ENCODE data around the gene FAM117B. TPM values are rescaled to one million over a fixed set of nuclear protein-coding genes. Genes with fewer than 3 reads are reported as not detected.
"Not testable (repeated sequence)": the region's sequence is repeated elsewhere in the genome, so short reads cannot be mapped to it uniquely, and the experiment has no call there.

The FAM117B gene
- total RNA-seq, 1 donor from 2014 or later: 4.9 TPM

GRCh38 chr2:202797944-202798343, 163.2 kb downstream of the FAM117B start:
- Mint-ChIP-seq H3K4me3 (ENCODE audit: unreplicated experiment) (no peak overlapping the region), H3K9me3 (ENCODE audit: low read depth) (peaks cover 11% of the 10 kb centered on the region), H3K36me3 (ENCODE audit: low read depth) (peaks cover 5% of the 10 kb centered on the region), H3K27me3 (ENCODE audit: low read depth) (no peaks in the 10 kb centered on the region), H3K4me1 (ENCODE audit: low read depth) (peaks cover 21% of the 10 kb centered on the region), H3K27ac (ENCODE audit: unreplicated experiment) (no peak overlapping the region)
- no peak for TF ChIP-seq CTCF (IDR thresholded peaks at IDR 0.05)
- DNase-seq (ENCODE audit: low spot score): no peak

GRCh38 chr2:202805911-202806310, 171.1 kb downstream of the FAM117B start:
- Mint-ChIP-seq H3K27ac (ENCODE audit: unreplicated experiment) (peak overlapping the region; percentile 70), H3K4me1 (ENCODE audit: low read depth) (peaks cover 49% of the 10 kb centered on the region)
- H3K27me3 Mint-ChIP-seq (ENCODE audit: low read depth); DNase-seq (ENCODE audit: low spot score); H3K4me3 Mint-ChIP-seq (ENCODE audit: unreplicated experiment); H3K36me3 Mint-ChIP-seq (ENCODE audit: low read depth); H3K9me3 Mint-ChIP-seq (ENCODE audit: low read depth): not testable (repeated sequence)

- not testable (repeated sequence) for H3K27me3 Mint-ChIP-seq (ENCODE audit: low read depth); H3K4me3 Mint-ChIP-seq (ENCODE audit: unreplicated experiment); H3K9me3 Mint-ChIP-seq (ENCODE audit: low read depth)
- H3K4me1 Mint-ChIP-seq (ENCODE audit: low read depth): peaks cover 32% of the 10 kb centered on the region
- peak overlapping the region; percentile 81 for H3K27ac Mint-ChIP-seq (ENCODE audit: unreplicated experiment)
- DNase-seq (ENCODE audit: low spot score): peak; percentile 93
- peaks cover 11% of the 10 kb centered on the region for H3K36me3 Mint-ChIP-seq (ENCODE audit: low read depth)
These were observed 172.8 kb downstream of the FAM117B start for GRCh38 chr2:202807431-202808138.

- no peaks in the 10 kb centered on the region for H3K27me3 Mint-ChIP-seq (ENCODE audit: low read depth)
- peaks cover 28% of the 10 kb centered on the region for H3K4me1 Mint-ChIP-seq (ENCODE audit: low read depth)
- no peak overlapping the region for H3K27ac Mint-ChIP-seq (ENCODE audit: unreplicated experiment)
- no peak overlapping the region for H3K4me3 Mint-ChIP-seq (ENCODE audit: unreplicated experiment)
- H3K9me3 Mint-ChIP-seq (ENCODE audit: low read depth): peaks cover 2% of the 10 kb centered on the region
- peaks cover 11% of the 10 kb centered on the region for H3K36me3 Mint-ChIP-seq (ENCODE audit: low read depth)
- TF ChIP-seq CTCF (IDR thresholded peaks at IDR 0.05): no peak
- no peak for DNase-seq (ENCODE audit: low spot score)
These were observed 174.0 kb downstream of the FAM117B start for GRCh38 chr2:202808754-202809153.

GRCh38 chr2:202813387-202813786, 178.6 kb downstream of the FAM117B start:
- TF ChIP-seq CTCF (IDR thresholded peaks at IDR 0.05): no peak
- H3K36me3 Mint-ChIP-seq (ENCODE audit: low read depth): peaks cover 11% of the 10 kb centered on the region
- DNase-seq (ENCODE audit: low spot score): no peak
- H3K4me3 Mint-ChIP-seq (ENCODE audit: unreplicated experiment): no peak overlapping the region
- H3K9me3 Mint-ChIP-seq (ENCODE audit: low read depth): peaks cover 2% of the 10 kb centered on the region
- peaks cover 24% of the 10 kb centered on the region for H3K4me1 Mint-ChIP-seq (ENCODE audit: low read depth)
- no peak overlapping the region for H3K27ac Mint-ChIP-seq (ENCODE audit: unreplicated experiment)
- H3K27me3 Mint-ChIP-seq (ENCODE audit: low read depth): no peaks in the 10 kb centered on the region

GRCh38 chr2:202814226-202814625, 179.5 kb downstream of the FAM117B start:
- Mint-ChIP-seq H3K4me3 (ENCODE audit: unreplicated experiment) (no peak overlapping the region), H3K4me1 (ENCODE audit: low read depth) (peaks cover 24% of the 10 kb centered on the region), H3K27ac (ENCODE audit: unreplicated experiment) (no peak overlapping the region), H3K27me3 (ENCODE audit: low read depth) (no peaks in the 10 kb centered on the region), H3K36me3 (ENCODE audit: low read depth) (peaks cover 6% of the 10 kb centered on the region), H3K9me3 (ENCODE audit: low read depth) (peaks cover 2% of the 10 kb centered on the region)
- no peak for DNase-seq (ENCODE audit: low spot score)
- TF ChIP-seq CTCF (IDR thresholded peaks at IDR 0.05): no peak
